MCF 10A (cell line): ENCODE results near the gene LRP1. TPM values are rescaled to one million over a fixed set of nuclear protein-coding genes. Genes with fewer than 3 reads are reported as not detected.
A peak's percentile ranks its signal among the peaks of the same experiment; 100 is the strongest.

Experiments used
- BruUV-seq: library from RNA; stranded (reverse); fragments of 400-500 nt; replicated peaks from 2 replicates; lab custom pipeline; 2021; lab: Mats Ljungman, UMichigan
- CTCF ChIA-PET: fragments of 300-600 bp; sonication (Branson Sonifier 250); formaldehyde crosslinking; extraction: SDS; loops from one replicate; lab custom pipeline; 2021; ENCODE audit warnings: antibody characterized with exemption, inconsistent platforms; lab: Yijun Ruan, JAX
- POLR2A ChIA-PET: fragments of 300-600, 350-650 bp; sonication (Branson Sonifier 250); formaldehyde crosslinking; extraction: SDS; loops from one replicate; lab custom pipeline; 2020; ENCODE audit warnings: antibody characterized with exemption, inconsistent platforms; lab: Yijun Ruan, JAX
- DNase-seq: peaks from one replicate; pipeline ENCODE4 v3.0.0-alpha.2; 2018; ENCODE audit not compliant: unreplicated experiment
- H3K27ac Mint-ChIP-seq: one replicate; pipeline ENCODE4 v1.8.0; 2022; ENCODE audit warnings: mild to moderate bottlenecking, low read depth, mixed read lengths; ENCODE audit not compliant: unreplicated experiment
- H3K27me3 Mint-ChIP-seq: one replicate; pipeline ENCODE4 v1.8.0; 2022; ENCODE audit warnings: mixed read lengths; ENCODE audit not compliant: insufficient read depth, unreplicated experiment
- H3K36me3 Mint-ChIP-seq: one replicate; pipeline ENCODE4 v1.8.0; 2022; ENCODE audit warnings: mild to moderate bottlenecking, moderate library complexity, mixed read lengths; ENCODE audit not compliant: insufficient read depth, unreplicated experiment
- H3K4me1 Mint-ChIP-seq: one replicate; pipeline ENCODE4 v1.8.0; 2022; ENCODE audit warnings: mixed read lengths; ENCODE audit not compliant: insufficient read depth, unreplicated experiment
- H3K4me3 Mint-ChIP-seq: one replicate; pipeline ENCODE4 v1.8.0; 2022; ENCODE audit warnings: mild to moderate bottlenecking, moderate library complexity, mixed read lengths; ENCODE audit not compliant: unreplicated experiment
- H3K9me3 Mint-ChIP-seq: one replicate; pipeline ENCODE4 v1.8.0; 2022; ENCODE audit warnings: mixed read lengths; ENCODE audit not compliant: unreplicated experiment
- intact Hi-C: fragments of 100-400 bp; cut with micrococcal nuclease; formaldehyde crosslinking; loops from 2 replicates; pipeline ENCODE4 v1.14.1; 2022
- total RNA-seq: library from RNA; stranded (reverse); gene quantifications from 2 replicates; pipeline ENCODE4 v1.2.3, GENCODE V29; 2022
- TF ChIP-seq, protein P1 (sequence below): fragments of 200-600 bp; IDR thresholded peaks from one replicate; pipeline ENCODE4 v1.8.0; 2022; ENCODE audit warnings: antibody characterized with exemption, mild to moderate bottlenecking; ENCODE audit not compliant: unreplicated experiment

LRP1 gene
- total RNA-seq, 1 experiment from 2014 or later, result 18.9 TPM

- Mint-ChIP-seq H3K9me3 (no peaks in the 10 kb centered on the region), H3K36me3 (peaks cover 8% of the 10 kb centered on the region), H3K4me1 (peaks cover 51% of the 10 kb centered on the region), H3K27me3 (no peaks in the 10 kb centered on the region), H3K4me3 (peak overlapping the region; percentile 68), H3K27ac (peak overlapping the region; percentile 4)
- DNase-seq, result no peak
- ChIA-PET POLR2A (interaction anchor here (0.7 to 2.9 kb wide), 6 partner anchors 10 to 161 kb away, joined by 3 to 37 read pairs (median 7); partner anchors contain the start of genes NEMP1, SHMT2 and STAT6), CTCF (interaction anchor here (0.5 to 9.8 kb wide), 19 partner anchors 10 to 507 kb away, joined by 3 to 188 read pairs (median 4); partner anchors contain the start of genes INHBE and SHMT2)
- BruUV-seq, result no TSS peak
- TF ChIP-seq, protein P1, sequence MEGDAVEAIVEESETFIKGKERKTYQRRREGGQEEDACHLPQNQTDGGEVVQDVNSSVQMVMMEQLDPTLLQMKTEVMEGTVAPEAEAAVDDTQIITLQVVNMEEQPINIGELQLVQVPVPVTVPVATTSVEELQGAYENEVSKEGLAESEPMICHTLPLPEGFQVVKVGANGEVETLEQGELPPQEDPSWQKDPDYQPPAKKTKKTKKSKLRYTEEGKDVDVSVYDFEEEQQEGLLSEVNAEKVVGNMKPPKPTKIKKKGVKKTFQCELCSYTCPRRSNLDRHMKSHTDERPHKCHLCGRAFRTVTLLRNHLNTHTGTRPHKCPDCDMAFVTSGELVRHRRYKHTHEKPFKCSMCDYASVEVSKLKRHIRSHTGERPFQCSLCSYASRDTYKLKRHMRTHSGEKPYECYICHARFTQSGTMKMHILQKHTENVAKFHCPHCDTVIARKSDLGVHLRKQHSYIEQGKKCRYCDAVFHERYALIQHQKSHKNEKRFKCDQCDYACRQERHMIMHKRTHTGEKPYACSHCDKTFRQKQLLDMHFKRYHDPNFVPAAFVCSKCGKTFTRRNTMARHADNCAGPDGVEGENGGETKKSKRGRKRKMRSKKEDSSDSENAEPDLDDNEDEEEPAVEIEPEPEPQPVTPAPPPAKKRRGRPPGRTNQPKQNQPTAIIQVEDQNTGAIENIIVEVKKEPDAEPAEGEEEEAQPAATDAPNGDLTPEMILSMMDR, result no peak
- intact Hi-C loops, result loop anchor here (1.0 kb wide), 1 partner anchor 26 kb away; no protein-coding TSS in a partner anchor
Measured at GRCh38 chr12:57239587-57240065, 111.3 kb downstream of the LRP1 start.

GRCh38 chr12:57240066-57240921 is 112.0 kb downstream of the LRP1 start:
- peak; percentile 54 for DNase-seq

GRCh38 chr12:57240926-57241401 is 112.7 kb downstream of the LRP1 start:
- H3K36me3 Mint-ChIP-seq, result peaks cover 4% of the 10 kb centered on the region
- POLR2A ChIA-PET, result interaction anchor here (0.6 to 2.9 kb wide), 5 partner anchors 11 to 490 kb away, joined by 3 to 37 read pairs (median 4); partner anchors contain the start of genes SHMT2 and STAT6
- H3K27me3 Mint-ChIP-seq, result no peaks in the 10 kb centered on the region
- no peaks in the 10 kb centered on the region for H3K9me3 Mint-ChIP-seq
- H3K4me1 Mint-ChIP-seq, result peaks cover 56% of the 10 kb centered on the region
- no peak overlapping the region for H3K27ac Mint-ChIP-seq
- peak overlapping the region; percentile 68 for H3K4me3 Mint-ChIP-seq
- no peak for DNase-seq
- CTCF ChIA-PET, result interaction anchor here (0.6 to 9.8 kb wide), 7 partner anchors 9 to 115 kb away, joined by 3 to 188 read pairs (median 5); partner anchors contain the start of gene SHMT2
- TF ChIP-seq, protein P1, result no peak
- BruUV-seq, result no TSS peak
- intact Hi-C loops, result no loop called here

More at GRCh38 chr12:57240066-57240921, 112.0 kb downstream of the LRP1 start:
- Mint-ChIP-seq H3K4me1 (peaks cover 56% of the 10 kb centered on the region), H3K27ac (peak overlapping the region; percentile 4), H3K9me3 (no peaks in the 10 kb centered on the region), H3K27me3 (no peaks in the 10 kb centered on the region), H3K4me3 (peak overlapping the region; percentile 68), H3K36me3 (peaks cover 4% of the 10 kb centered on the region)
- TF ChIP-seq, protein P1, result no peak
- ChIA-PET CTCF (interaction anchor here (0.6 to 9.8 kb wide), 15 partner anchors 9 to 330 kb away, joined by 3 to 188 read pairs (median 5); partner anchors contain the start of genes INHBE and SHMT2), POLR2A (interaction anchor here (0.6 to 2.9 kb wide), 10 partner anchors 11 to 490 kb away, joined by 3 to 37 read pairs (median 4); partner anchors contain the start of genes NEMP1, SHMT2 and STAT6)
- intact Hi-C loops, result no loop called here
- TSS peak; percentile 79 for BruUV-seq
